GM21723 (cell line): Measurements from ENCODE around the gene CSRP3.

Source experiments
- ATAC-seq: cut with Tn5 transposase; IDR thresholded peaks from one replicate; pipeline ENCODE4 v1.9.1; 2021; ENCODE audit warnings: mild to moderate bottlenecking, moderate library complexity; ENCODE audit not compliant: unreplicated experiment

CSRP3 gene

DNA sequence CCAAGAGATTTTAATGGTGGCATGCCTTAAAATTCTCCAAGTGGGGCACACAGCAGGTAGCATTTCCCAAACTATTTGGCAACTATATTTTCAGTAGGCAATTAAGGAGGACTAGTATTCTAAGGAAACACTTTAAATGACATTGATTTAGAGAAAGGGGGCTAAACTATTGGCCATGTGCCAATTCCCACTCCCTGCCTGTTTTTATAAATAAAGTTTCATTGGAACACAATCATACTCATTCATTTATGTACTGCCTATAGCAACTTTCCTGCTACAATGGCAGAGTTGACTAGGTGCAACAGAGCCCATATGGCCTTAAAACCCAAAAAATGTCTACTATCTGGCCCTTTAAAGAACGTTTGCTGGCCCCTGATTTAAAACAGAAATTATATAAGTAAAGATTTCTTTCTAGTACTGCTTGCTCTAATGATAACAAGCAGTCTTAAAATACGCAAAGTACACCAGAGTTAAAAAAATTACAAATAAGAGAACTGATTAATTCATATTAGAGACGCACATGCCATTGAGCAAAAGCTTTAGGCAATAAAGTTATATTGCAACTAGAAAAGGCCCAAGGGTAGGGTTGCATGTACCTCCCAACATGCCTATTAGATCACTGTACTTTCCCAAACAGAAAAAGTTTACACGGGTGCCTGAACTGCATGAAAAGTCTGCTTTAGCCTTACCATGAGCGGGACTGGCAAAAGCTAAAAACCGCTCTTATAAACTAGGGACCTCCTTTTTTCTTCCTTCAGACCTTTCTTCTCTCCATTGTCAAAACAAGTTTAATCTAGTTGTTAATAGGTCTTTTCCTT lies 24.8 kb upstream of the CSRP3 start:
- no peak for ATAC-seq

DNA sequence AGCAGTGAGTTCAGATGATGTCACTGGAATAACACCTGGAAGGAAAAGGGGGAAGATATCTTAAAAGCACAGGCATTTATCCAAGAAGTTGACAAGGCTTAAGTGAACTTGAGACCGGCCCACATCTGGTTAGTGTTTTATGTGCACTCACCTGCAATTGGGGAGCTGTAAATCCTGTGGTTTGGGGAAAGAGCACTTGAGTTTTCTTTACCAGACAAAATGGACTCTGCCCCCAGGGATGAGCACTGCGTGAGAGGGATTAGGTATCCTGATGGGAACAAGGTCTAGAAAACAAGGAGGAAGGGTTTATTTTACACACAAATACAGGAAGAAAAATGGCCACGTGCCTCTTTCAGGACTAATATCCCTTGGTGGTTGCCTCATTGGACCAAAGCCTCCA lies 23.8 kb upstream of the CSRP3 start:
- ATAC-seq = no peak

DNA sequence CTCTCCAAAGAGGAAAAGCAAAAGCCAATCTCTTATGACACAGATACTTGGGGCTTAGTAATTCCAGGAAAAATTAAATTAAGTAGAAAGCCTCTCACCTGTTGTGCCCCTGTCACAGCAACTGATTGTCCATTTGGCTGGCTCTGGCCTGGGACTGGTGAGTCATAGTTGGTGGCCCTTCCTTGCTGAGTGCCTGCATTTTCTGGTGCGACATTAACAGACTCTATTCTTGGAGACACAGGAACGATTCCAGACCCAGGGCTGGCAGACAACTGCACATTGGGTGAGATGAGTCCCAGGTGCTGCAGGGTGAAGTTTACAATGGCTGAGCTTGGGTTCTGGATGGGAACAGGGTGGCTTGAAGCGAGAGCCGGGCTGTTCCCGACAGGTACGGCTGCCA lies 23.3 kb upstream of the CSRP3 start:
- ATAC-seq = no peak

DNA sequence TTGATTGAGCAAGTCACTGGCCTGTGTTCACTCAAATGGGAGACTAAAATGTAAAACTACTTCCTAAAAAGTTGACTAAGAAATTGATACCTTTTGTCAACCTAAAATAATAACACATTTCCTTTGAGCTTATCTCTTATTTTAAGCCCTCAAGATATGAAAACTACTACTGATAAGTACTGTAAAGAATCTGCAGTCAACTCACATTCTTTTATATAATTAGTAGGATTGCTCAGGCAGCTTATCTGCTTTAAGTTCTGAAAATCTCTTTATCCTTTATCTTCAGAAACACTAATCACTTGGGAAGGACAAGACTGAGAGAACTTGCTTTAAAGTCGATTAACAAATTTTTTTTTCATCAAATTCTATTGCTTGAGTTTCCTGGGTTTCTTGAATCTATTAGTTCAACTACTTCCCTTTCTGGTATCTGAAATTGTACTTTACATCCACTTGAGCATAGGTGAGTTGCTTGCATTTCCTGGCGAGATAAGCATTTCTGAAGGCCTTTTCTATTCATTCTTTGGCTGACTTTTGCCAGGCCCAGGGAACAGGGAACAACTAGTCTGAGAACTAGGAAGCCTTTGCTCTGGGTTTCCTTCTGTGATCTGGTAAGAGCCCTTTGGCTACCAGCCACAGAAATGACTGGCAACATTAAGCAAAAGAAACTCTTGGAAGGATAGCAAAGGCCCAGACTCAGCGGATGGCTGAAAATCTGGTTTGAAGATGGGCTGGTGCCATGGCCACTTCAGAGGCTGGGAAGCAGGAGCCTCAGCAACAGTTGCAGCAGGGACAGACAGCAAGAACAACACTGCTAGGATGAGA lies 19.3 kb upstream of the CSRP3 start:
- no peak for ATAC-seq

DNA sequence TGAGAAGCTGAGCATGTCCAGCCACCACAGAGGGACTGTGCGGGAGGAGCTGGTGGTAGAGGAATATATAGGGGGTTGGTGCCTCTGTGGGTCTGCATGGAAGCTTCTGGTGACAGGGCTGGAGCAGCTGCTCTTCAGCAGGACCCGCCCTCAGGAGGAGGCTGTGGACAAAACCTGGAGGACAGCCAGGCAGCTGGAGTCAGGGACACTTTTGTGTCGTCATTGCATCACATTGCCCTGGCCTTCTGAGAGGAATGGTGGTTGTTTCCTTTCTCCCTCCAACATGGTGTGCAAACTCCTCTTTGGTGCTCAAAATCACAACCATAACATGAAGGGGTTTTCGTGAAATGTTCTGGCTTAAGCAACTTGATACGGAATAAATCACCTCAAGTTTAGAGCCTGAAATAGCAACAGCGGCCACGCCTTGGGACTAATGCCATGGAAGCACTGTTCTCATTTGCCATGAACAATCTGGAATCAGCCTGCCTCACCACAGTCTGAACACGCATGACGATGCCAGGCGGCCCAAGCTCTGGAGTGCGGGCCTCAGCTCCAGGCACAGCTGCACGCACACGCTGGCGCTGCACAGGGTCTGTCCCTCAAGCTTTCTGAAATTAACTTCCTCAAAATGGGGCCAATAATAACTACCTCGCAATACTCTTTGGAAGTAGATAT lies 17.1 kb upstream of the CSRP3 start:
- ATAC-seq = no peak

DNA sequence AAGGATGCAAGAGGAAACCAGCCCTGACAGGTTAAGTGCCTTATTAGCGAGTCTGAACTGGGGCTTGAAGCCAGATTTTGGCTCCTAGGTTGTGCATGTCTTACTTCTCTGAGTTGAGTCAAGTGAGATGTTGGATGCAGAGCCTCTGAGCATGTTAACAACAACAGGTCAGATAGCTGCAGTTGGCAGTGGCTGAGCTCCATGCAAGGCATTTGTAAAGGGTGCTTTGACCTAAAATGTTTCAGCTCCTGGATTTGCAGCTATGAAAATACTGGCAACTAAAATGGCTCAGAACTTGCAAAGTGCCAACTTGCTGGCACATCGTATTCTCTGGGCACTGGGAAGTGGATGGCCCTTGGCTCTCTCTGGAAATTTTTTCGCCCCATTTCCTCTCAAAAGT lies 16.4 kb upstream of the CSRP3 start:
- ATAC-seq = no peak

DNA sequence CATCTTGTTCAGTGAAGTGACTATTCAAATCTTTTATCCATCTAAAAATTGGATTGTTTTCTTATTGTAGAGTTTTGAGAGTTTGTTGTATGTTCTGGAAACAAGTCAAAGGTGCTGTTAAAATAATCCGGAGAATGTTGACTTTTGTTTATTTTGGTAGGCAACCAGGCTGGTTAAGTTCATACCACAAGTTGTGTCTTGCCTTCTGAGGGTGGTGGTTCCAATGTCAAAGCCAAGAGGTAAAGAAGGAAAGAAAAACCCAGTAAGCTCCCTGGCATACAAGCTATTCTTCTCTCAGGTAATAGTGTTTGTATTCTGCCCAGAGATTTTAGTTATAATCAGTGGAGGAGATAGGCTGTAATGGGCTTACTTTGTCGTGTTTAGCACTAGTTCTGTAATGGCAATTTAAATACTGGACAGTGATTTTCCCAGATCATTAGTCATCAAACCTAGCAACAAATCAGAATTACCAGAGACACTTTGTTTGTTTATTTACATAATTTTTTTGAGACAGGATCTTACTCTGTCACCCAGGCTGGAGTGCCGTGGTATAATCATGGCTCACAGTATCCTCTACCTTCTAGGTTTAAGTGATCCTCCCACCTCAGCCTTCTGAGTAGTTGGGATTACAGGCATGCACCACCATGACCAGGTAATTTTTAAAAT lies 15.1 kb upstream of the CSRP3 start:
- no peak for ATAC-seq

DNA sequence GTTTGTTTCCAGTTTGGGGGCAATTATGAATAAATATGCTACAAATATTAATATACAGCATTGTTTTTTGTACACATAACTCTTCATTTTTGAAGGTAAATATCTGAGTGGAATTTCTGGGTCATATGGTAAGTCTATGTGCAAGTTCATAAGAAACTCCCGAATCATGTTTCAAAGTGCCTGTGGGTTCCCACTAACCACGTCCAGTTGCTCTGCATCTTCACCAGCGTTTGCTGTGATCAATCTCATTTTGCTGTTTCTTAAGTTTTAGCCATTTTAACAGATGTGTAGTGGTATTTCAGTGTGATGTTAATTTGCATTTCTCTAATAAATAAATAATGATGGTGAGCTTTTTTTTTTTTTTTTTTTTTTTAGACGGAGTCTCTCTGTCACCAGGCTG lies 14.2 kb upstream of the CSRP3 start:
- ATAC-seq = no peak

DNA sequence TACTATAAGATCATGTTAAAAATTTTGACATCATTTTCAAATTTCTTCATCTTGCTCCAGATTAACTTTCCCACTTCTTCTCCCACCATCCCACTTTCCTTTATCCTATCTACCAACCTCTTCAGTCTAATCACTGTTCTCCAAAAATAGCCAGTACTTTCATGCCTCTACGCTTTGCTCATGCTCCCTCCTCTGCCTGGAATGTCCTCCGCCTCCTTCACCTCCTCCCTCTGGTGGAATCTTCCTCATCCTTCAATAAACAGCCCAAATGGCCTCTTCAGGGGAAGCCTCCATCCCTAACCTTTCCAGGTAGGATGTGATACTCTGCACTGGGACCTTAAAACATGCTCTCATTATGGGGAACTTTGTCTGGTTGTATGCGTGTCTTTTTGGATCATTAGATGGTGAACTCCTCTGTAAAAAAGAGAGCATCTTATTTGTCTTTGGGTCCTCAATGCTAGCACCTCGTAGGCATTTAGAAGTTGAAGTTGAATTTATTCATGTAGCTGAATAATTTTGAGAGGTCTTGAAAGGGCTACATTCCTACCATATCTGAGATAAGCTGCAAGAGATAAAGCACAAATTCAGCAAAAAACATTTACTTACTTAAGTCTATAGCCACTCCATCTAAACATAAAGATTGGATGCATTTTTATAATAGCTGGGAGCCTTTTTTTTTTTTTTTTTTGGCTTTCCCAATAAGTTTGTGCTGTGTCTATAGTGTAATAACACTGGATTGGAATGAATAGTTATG lies 8.0 kb upstream of the CSRP3 start:
- ATAC-seq = no peak

DNA sequence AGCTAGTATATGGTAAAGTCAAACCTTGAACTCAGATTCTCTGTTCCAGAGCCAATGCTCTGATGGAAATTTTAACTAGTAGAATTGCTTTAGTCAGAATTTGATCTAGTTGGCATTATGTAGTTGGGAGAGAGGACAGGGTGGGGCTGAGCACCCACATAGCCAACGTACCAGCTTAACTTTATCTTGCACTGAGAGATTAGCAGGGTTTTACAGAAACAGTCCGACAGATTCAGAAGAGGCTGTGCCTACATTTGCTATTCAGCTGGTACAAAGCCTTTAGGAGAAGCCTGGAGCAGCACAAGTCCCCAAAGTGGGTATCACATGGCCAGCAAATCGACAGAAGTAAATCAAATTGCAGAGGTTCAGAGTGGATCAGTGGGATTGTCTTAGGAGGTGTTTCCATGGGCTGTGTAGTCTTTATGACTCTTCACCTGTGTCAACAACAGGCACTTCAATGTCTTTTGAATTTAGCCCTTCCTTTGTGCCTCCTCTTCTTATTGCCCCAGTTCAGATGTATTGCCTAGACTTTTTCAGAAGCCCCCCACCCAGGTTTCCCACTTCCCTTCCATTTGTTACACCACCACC lies 7.3 kb upstream of the CSRP3 start:
- ATAC-seq = no peak

DNA sequence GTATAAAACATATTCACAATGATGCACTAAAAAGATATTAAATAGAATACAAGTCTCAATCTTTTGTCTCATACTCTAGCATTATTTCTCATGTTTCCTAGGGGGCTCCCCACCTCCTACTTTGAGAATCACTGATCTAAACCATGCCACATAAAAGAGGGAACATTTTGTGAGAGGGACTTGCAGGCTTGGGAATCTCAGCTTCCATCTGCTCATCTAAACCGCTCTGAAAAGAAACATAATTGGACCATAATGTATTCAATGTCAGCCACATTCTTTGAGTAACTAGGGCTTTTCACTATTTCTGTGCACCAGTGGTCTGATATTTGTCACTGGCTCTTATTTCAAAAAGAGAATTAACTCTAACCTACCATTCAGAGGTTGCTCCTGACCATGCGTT lies 6.4 kb upstream of the CSRP3 start:
- no peak for ATAC-seq

DNA sequence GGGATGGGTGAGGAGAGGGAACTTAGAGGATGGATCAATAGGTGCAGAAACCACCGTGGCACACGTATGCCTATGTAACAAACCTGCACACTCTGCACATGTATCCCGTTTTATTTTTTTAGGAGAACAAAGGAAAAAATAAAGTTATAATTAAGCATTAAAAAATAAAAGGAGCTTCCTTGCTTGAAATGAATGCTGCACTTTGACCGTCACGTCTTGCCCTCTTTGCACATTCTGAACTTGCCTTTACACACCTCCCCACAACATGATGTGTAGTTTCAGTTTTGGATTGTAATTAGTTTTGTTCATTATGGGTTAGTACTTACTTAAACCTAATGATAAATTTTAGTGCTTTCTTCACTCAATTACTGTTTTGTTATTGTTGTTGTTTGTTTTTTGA lies 3.1 kb upstream of the CSRP3 start:
- no peak for ATAC-seq

DNA sequence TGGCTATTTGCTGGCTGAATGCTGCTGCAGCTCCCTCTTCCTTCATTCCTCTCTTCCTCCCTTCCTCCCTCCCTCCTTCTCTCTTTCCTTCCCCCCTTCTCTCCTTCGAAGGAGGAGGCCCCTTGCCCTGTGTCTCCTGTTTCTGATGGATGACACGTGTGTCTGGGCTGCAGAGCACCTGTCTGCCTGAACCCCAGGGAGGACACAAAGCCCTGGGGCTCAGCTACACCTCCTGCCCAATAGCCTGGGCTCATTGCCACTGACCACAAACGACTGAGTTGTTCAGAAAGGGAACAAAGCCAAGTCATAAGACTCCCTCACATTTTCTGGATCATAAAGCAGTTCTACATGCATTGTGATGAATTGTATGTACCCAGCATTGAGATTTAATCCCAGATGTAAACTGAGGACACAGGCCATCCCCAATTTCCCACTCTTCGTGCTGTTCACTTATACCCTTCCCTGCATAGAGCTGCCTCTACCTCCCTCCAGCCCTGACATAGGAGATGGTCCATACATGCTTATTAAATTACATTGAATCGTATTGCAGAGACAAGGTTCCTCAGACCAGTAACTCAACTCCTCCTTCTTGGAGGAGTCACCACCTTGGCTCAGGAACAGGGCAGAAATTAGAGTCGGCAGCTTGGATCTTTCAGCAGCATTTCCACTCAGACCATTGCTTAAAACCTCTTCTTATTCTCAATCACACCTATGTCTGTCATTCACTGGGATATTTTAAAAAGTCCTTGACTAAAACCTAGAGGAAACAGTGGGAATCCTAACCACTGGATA lies 1.2 kb downstream of the CSRP3 start:
- no peak for ATAC-seq

DNA sequence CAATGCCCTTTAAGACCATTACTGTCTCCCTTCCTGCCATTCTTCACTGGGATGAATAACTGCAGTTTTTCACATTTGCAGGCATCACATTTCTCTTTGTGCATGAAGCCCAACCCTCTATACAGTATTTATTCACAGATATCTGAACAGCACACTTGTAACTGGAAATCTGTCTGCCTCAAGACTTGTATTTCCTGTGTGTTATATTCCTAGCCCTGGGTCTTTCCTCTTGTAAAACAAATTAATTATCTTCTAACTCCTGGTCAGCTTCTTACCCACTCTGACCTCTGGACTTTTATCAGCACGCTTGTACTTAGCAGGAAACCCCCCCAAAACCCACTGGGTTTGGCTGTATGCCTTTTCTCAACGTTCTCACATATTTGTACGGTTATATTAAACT lies 2.0 kb downstream of the CSRP3 start:
- no peak for ATAC-seq

DNA sequence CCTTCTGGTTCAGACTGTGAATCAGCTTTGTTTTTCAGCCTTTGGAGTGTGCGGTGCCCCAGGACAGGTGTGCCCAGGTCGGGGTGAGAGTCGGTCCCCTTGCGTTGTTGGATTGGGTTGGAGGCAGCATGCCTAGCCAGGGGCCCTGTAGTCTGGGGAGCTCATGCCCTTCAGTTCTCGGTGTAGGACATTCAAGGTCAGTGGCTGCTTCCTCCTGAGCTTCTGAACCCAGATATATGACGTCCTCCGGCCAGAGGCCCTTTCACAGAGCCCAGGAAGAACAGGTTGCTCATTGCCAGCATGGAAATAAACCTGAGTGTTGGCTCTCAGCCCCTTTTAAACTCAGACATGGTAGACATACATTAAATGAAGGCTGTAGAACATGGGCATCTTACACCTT lies 2.7 kb downstream of the CSRP3 start:
- ATAC-seq = no peak

DNA sequence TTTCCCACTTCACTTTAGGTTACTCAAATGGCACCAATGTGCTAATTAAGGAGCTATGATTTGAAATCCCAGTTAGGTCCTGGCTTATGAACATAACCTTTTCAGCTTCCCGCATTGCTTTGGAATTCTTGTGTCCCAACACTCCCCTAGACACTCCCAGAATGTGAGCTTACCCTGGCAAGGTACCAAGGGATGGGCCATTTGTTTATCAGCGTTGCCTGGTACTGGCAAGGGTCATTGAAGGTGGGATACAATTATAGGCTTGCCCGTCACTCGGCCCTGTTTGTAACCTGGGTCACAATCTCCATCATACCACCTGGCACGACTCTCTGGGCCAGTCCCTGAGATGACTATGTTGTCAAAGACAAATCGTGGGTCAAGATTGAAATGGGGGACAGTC lies 5.4 kb downstream of the CSRP3 start:
- ATAC-seq = no peak

DNA sequence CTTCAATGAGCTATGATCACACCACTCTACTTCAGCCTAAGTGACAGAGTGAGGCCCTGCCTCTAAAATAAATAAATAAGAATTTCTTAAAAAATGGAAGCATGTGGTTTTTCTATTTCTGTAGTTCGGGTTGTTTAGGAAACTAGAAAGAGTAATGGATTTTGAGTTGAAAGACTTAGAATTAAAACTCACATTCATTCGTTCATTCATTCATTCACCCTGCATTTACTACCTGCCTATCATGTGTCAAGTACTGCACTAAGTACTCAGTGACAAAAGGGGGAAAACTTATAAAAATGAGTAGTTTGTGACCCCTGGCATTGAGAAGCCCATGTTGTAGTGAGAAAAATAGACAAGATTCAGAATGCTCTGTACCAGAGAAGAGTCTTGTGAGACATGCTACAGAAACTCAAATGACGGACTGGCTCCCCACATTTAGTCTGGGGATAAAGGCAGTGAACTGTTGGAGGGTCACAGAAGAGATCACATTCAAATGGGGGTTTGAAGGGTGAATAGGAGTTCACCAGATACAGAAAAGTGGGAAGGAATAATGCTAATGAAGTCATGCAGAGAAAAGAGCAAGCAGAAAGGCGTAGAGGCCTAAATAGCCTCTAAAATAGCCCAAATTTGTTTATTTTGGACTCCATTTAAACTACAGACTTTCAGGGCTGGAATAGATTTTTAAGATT lies 7.0 kb downstream of the CSRP3 start:
- ATAC-seq = no peak

DNA sequence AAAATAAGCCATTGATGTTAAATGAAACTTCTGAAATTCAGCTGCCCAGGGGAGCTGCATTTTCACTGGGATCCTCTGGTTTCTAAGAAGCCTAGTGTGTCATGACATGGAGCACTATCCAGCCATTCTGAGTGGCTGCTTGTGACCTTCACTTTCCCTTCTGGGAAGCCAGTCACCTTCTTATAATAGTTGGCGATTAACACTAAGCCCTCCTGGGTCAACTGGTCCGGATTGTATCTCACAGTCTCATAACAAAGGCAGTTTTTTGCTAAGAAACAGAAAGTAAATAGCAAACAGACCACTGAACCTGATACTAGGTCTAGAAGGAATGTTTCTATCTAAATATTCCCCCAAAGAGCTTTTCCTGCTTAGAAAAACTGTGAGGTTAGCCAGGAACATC lies 7.9 kb downstream of the CSRP3 start:
- ATAC-seq = no peak
